ENCODE measurements around the gene PLA2G12B. TPM values are rescaled to one million over a fixed set of nuclear protein-coding genes. Genes with fewer than 3 reads are reported as not detected.

Gene PLA2G12B
- total and polyA plus RNA-seq, 3 donors from 2014 or later, result 0.29 TPM; not detected in 2

- no peaks in the 10 kb centered on the region for H3K27me3 ChIP-seq
- no peaks in the 10 kb centered on the region for H3K4me1 ChIP-seq
- H3K9me3 ChIP-seq, result no peaks in the 10 kb centered on the region
- TF ChIP-seq POLR2A (IDR thresholded peaks at IDR 0.05) (no peak), CTCF (IDR thresholded peaks at IDR 0.05) (no peak)
- intact Hi-C loops (cut with DNase I; ENCODE audit: low total_unique reads), result no loop called here
- no peak overlapping the region for H3K4me3 ChIP-seq
- no peak overlapping the region for H3K27ac ChIP-seq
- no peaks in the 10 kb centered on the region for H3K36me3 ChIP-seq (ENCODE audit: low read depth, missing control alignments)
- WGBS, 2 donors, result 90 to 97% methylated on average over 6 of the region's 6 CpGs
- no peak for DNase-seq
Measured at GRCh38 chr10:72935361-72935760, 19.2 kb downstream of the PLA2G12B start.

GRCh38 chr10:72932259-72933015 is 22.2 kb downstream of the PLA2G12B start:
- no peak overlapping the region for H3K4me3 ChIP-seq
- whole genome bisulfite sequencing, 2 donors, result 91 to 95% methylated on average over 19 to 20 of the region's 20 CpGs
- TF ChIP-seq POLR2A (IDR thresholded peaks at IDR 0.05) (no peak), CTCF (IDR thresholded peaks at IDR 0.05) (no peak)

GRCh38 chr10:72930276-72930675 is 24.3 kb downstream of the PLA2G12B start:
- H3K27ac ChIP-seq, result no peak overlapping the region
- no peaks in the 10 kb centered on the region for H3K27me3 ChIP-seq
- WGBS, 2 donors, result 76 to 82% methylated on average over 2 of the region's 2 CpGs
- intact Hi-C loops (cut with DNase I; ENCODE audit: low total_unique reads), result no loop called here
- no peak for DNase-seq
- no peaks in the 10 kb centered on the region for H3K9me3 ChIP-seq
- H3K4me3 ChIP-seq, result no peak overlapping the region
- no peak for TF ChIP-seq CTCF (IDR thresholded peaks at IDR 0.05)
- TF ChIP-seq POLR2A (IDR thresholded peaks at IDR 0.05), result no peak
- H3K36me3 ChIP-seq (ENCODE audit: low read depth, missing control alignments), result no peaks in the 10 kb centered on the region
- no peaks in the 10 kb centered on the region for H3K4me1 ChIP-seq

More at GRCh38 chr10:72932259-72933015, 22.2 kb downstream of the PLA2G12B start:
- Histone ChIP-seq H3K4me1 (no peaks in the 10 kb centered on the region), H3K27me3 (no peaks in the 10 kb centered on the region), H3K27ac (no peak overlapping the region), H3K36me3 (ENCODE audit: low read depth, missing control alignments) (no peaks in the 10 kb centered on the region), H3K9me3 (no peaks in the 10 kb centered on the region)
- intact Hi-C loops (cut with DNase I; ENCODE audit: low total_unique reads), result no loop called here
- no peak for DNase-seq

- intact Hi-C loops (cut with DNase I; ENCODE audit: low total_unique reads), result no loop called here
- Histone ChIP-seq H3K4me3 (no peak overlapping the region), H3K36me3 (ENCODE audit: low read depth, missing control alignments) (no peaks in the 10 kb centered on the region), H3K9me3 (no peaks in the 10 kb centered on the region), H3K27ac (no peak overlapping the region), H3K27me3 (no peaks in the 10 kb centered on the region), H3K4me1 (no peaks in the 10 kb centered on the region)
- no peak for DNase-seq
- TF ChIP-seq POLR2A (IDR thresholded peaks at IDR 0.05) (no peak), CTCF (IDR thresholded peaks at IDR 0.05) (no peak)
- 94 to 95% methylated on average over 5 of the region's 5 CpGs for WGBS, 2 donors
Measured at GRCh38 chr10:72928798-72929197, 25.8 kb downstream of the PLA2G12B start.

- WGBS, 2 donors, result 75 to 82% methylated on average over 5 of the region's 5 CpGs
- H3K27me3 ChIP-seq, result no peaks in the 10 kb centered on the region
- H3K4me1 ChIP-seq, result no peaks in the 10 kb centered on the region
- H3K9me3 ChIP-seq, result no peaks in the 10 kb centered on the region
- TF ChIP-seq CTCF (IDR thresholded peaks at IDR 0.05), result no peak
- TF ChIP-seq POLR2A (IDR thresholded peaks at IDR 0.05), result no peak
- no peak for DNase-seq
- H3K27ac ChIP-seq, result no peak overlapping the region
- H3K4me3 ChIP-seq, result no peak overlapping the region
- intact Hi-C loops (cut with DNase I; ENCODE audit: low total_unique reads), result no loop called here
- no peaks in the 10 kb centered on the region for H3K36me3 ChIP-seq (ENCODE audit: low read depth, missing control alignments)
Measured at GRCh38 chr10:72927485-72927884, 27.1 kb downstream of the PLA2G12B start.
